MM.1S (cell line): ENCODE results near the gene CORO7.

Experiments used
- DNase-seq: peaks from one replicate; pipeline ENCODE4 v3.0.0-alpha.2; 2015
- H2AFZ ChIP-seq: fragments of 300-600 bp; sonication (generic); 2 replicates; pipeline ENCODE4 v1.6.0; 2016; ENCODE audit warnings: antibody characterized with exemption, low read length
- H3F3A ChIP-seq: fragments of 300-600 bp; sonication (generic); 2 replicates; pipeline ENCODE4 v1.6.1; 2016; ENCODE audit warnings: mild to moderate bottlenecking, antibody characterized with exemption, low read length, moderate library complexity, mixed read lengths; ENCODE audit not compliant: insufficient read depth
- H3K27ac ChIP-seq: fragments of 300-600 bp; sonication (generic); 2 replicates; pipeline ENCODE4 v1.5.1; 2016; ENCODE audit warnings: mild to moderate bottlenecking, low read length
- H3K27me3 ChIP-seq: fragments of 300-600 bp; sonication (generic); replicated peaks from 2 replicates; pipeline ENCODE4 v1.6.0; 2016; ENCODE audit warnings: low read length; ENCODE audit not compliant: insufficient read depth
- H3K36me3 ChIP-seq: fragments of 300-600 bp; sonication (generic); replicated peaks from 2 replicates; pipeline ENCODE4 v1.6.1; 2016; ENCODE audit warnings: mild to moderate bottlenecking, low read length, mixed read lengths; ENCODE audit not compliant: insufficient read depth
- H3K4me1 ChIP-seq: fragments of 300-600 bp; sonication (generic); 2 replicates; pipeline ENCODE4 v1.6.1; 2016; ENCODE audit warnings: low read length, mixed read lengths
- H3K4me2 ChIP-seq: fragments of 300-600 bp; sonication (generic); 2 replicates; pipeline ENCODE4 v1.6.0; 2016; ENCODE audit warnings: low read depth, low read length
- H3K4me3 ChIP-seq: fragments of 300-600 bp; sonication (generic); 2 replicates; pipeline ENCODE4 v1.5.1; 2016; ENCODE audit warnings: low read length, mixed read lengths
- H3K79me2 ChIP-seq: fragments of 300-600 bp; sonication (generic); 2 replicates; pipeline ENCODE4 v1.6.1; 2016; ENCODE audit warnings: mixed run types, low read length, mixed read lengths
- H3K9ac ChIP-seq: fragments of 300-600 bp; sonication (generic); 2 replicates; pipeline ENCODE4 v1.6.1; 2016; ENCODE audit warnings: low read length, mixed read lengths
- H3K9me2 ChIP-seq: fragments of 300-600 bp; sonication (generic); replicated peaks from 2 replicates; pipeline ENCODE4 v1.6.1; 2016; ENCODE audit warnings: mild to moderate bottlenecking, low read length, mixed read lengths; ENCODE audit not compliant: insufficient read depth
- H3K9me3 ChIP-seq: fragments of 300-600 bp; sonication (generic); replicated peaks from 2 replicates; pipeline ENCODE4 v1.6.1; 2016; ENCODE audit warnings: mild to moderate bottlenecking, low read length, mixed read lengths; ENCODE audit not compliant: insufficient read depth
- H4K20me1 ChIP-seq: fragments of 300-600 bp; sonication (generic); 2 replicates; pipeline ENCODE4 v1.6.1; 2016; ENCODE audit warnings: mild to moderate bottlenecking, low read length, moderate library complexity, mixed read lengths; ENCODE audit not compliant: insufficient read depth
- EZH2 ChIP-seq: fragments of 300-600 bp; sonication (generic); optimal IDR thresholded peaks from 2 replicates; pipeline ENCODE3; 2017; ENCODE audit warnings: low read depth, mild to moderate bottlenecking, antibody characterized with exemption, low read length, mixed read lengths
- EZH2phosphoT487 ChIP-seq: fragments of 300-600 bp; sonication (generic); IDR thresholded peaks from 2 replicates; pipeline ENCODE4 v1.6.1; 2018; ENCODE audit warnings: antibody characterized with exemption, low read length
- TF ChIP-seq, protein P1 (sequence below): fragments of 300-600 bp; sonication (generic); IDR thresholded peaks from 2 replicates; pipeline ENCODE4 v1.5.1; 2016; ENCODE audit warnings: antibody characterized with exemption, low read length, mixed read lengths

CORO7 gene

GRCh38 chr16:4409081-4409932, 7.1 kb downstream of the CORO7 start:
- H3K79me2 ChIP-seq, result peaks cover 79% of the 10 kb centered on the region
- no peaks in the 10 kb centered on the region for H3K9me3 ChIP-seq
- no peak overlapping the region for H2AFZ ChIP-seq
- DNase-seq, result no peak
- TF ChIP-seq EZH2phosphoT487 (no peak), EZH2 (no peak)
- TF ChIP-seq, protein P1, sequence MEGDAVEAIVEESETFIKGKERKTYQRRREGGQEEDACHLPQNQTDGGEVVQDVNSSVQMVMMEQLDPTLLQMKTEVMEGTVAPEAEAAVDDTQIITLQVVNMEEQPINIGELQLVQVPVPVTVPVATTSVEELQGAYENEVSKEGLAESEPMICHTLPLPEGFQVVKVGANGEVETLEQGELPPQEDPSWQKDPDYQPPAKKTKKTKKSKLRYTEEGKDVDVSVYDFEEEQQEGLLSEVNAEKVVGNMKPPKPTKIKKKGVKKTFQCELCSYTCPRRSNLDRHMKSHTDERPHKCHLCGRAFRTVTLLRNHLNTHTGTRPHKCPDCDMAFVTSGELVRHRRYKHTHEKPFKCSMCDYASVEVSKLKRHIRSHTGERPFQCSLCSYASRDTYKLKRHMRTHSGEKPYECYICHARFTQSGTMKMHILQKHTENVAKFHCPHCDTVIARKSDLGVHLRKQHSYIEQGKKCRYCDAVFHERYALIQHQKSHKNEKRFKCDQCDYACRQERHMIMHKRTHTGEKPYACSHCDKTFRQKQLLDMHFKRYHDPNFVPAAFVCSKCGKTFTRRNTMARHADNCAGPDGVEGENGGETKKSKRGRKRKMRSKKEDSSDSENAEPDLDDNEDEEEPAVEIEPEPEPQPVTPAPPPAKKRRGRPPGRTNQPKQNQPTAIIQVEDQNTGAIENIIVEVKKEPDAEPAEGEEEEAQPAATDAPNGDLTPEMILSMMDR, result no peak
- no peaks in the 10 kb centered on the region for H3K9me2 ChIP-seq
- H3K27me3 ChIP-seq, result no peaks in the 10 kb centered on the region
- no peak overlapping the region for H3K4me3 ChIP-seq
- H4K20me1 ChIP-seq, result peaks cover 21% of the 10 kb centered on the region
- H3K36me3 ChIP-seq, result peaks cover 14% of the 10 kb centered on the region
- H3K4me2 ChIP-seq, result no peak overlapping the region
- no peaks in the 10 kb centered on the region for H3K4me1 ChIP-seq
- no peak overlapping the region for H3K9ac ChIP-seq
- peaks cover 3% of the 10 kb centered on the region for H3F3A ChIP-seq
- H3K27ac ChIP-seq, result no peak overlapping the region

DNA sequence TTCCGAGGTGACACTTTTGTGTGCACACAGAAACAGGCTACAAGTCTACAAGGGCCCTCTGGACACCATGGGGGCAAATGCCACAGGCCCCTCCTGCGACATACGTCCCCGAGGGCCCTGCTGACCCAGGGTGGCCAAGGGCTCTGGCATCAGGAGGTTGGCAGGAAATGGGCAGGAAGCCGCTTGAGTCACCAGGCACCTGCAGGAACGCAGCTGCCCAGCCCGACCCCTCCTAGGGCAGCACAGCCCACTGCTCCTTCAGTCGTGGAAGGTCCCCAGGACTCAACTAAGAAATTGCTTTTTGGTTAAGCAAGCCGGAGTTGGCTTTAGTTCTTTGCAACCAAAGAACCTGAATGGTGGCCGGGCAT, 8.1 kb downstream of the CORO7 start:
- Histone ChIP-seq H3K36me3 (peaks cover 14% of the 10 kb centered on the region), H3K27me3 (no peaks in the 10 kb centered on the region), H3K79me2 (peaks cover 79% of the 10 kb centered on the region), H3K4me1 (no peaks in the 10 kb centered on the region), H3K4me2 (no peak overlapping the region), H3K9me2 (no peaks in the 10 kb centered on the region), H3K4me3 (no peak overlapping the region), H2AFZ (no peak overlapping the region), H3K9ac (no peak overlapping the region), H4K20me1 (peaks cover 21% of the 10 kb centered on the region), H3K9me3 (no peaks in the 10 kb centered on the region), H3K27ac (no peak overlapping the region), H3F3A (no peaks in the 10 kb centered on the region)
- TF ChIP-seq, protein P1, result no peak
- TF ChIP-seq EZH2 (no peak), EZH2phosphoT487 (no peak)
- DNase-seq, result no peak

- H3K4me2 ChIP-seq, result no peak overlapping the region
- no peak overlapping the region for H2AFZ ChIP-seq
- TF ChIP-seq, protein P1, result no peak
- TF ChIP-seq EZH2phosphoT487, result no peak
- no peak for TF ChIP-seq EZH2
- DNase-seq, result no peak
- no peaks in the 10 kb centered on the region for H3K9me2 ChIP-seq
- H3K4me3 ChIP-seq, result no peak overlapping the region
- peaks cover 16% of the 10 kb centered on the region for H4K20me1 ChIP-seq
- no peak overlapping the region for H3K9ac ChIP-seq
- H3K9me3 ChIP-seq, result no peaks in the 10 kb centered on the region
- H3K36me3 ChIP-seq, result peaks cover 14% of the 10 kb centered on the region
- no peak overlapping the region for H3K27ac ChIP-seq
- H3K79me2 ChIP-seq, result peaks cover 79% of the 10 kb centered on the region
- no peaks in the 10 kb centered on the region for H3F3A ChIP-seq
- H3K4me1 ChIP-seq, result no peaks in the 10 kb centered on the region
- no peaks in the 10 kb centered on the region for H3K27me3 ChIP-seq
Observed at GRCh38 chr16:4407543-4408322, 8.7 kb downstream of the CORO7 start.
